Measurements from ENCODE around the gene TXNL4B. TPM values are rescaled to one million over a fixed set of nuclear protein-coding genes. Genes with fewer than 3 reads are reported as not detected.
"Not testable (repeated sequence)": the region's sequence is repeated elsewhere in the genome, so short reads cannot be mapped to it uniquely, and the experiment has no call there.

Gene TXNL4B
- total RNA-seq, 1 donor from 2014 or later: 6.8 TPM

DNA sequence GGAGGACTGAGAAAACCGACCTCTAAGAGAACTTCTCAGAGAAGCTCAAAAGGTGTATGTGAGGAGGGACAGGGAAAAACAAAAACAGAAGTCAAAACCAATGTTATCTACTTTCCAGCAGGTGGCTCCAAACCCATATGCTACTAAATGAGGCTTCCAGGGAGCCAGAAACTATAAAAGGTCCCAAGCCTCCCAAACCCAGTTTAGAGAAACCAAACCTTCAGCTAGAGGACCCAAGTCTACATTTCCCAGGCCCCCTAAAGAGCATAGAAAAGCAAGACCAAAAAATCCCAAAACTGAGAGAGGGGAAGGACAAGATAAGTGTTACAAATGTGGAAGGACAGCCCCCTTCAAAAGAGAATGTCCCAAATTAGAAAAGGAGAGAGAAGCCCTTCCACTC, 26.7 kb downstream of the TXNL4B start:
- H3K27me3 ChIP-seq (ENCODE audit: control insufficient read depth, insufficient read depth, low read length): no peaks in the 10 kb centered on the region
- TF ChIP-seq, protein P1, sequence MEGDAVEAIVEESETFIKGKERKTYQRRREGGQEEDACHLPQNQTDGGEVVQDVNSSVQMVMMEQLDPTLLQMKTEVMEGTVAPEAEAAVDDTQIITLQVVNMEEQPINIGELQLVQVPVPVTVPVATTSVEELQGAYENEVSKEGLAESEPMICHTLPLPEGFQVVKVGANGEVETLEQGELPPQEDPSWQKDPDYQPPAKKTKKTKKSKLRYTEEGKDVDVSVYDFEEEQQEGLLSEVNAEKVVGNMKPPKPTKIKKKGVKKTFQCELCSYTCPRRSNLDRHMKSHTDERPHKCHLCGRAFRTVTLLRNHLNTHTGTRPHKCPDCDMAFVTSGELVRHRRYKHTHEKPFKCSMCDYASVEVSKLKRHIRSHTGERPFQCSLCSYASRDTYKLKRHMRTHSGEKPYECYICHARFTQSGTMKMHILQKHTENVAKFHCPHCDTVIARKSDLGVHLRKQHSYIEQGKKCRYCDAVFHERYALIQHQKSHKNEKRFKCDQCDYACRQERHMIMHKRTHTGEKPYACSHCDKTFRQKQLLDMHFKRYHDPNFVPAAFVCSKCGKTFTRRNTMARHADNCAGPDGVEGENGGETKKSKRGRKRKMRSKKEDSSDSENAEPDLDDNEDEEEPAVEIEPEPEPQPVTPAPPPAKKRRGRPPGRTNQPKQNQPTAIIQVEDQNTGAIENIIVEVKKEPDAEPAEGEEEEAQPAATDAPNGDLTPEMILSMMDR (IDR thresholded peaks at IDR 0.05; ENCODE audit: insufficient read depth, low read length, severe bottlenecking): peak; percentile 70

DNA sequence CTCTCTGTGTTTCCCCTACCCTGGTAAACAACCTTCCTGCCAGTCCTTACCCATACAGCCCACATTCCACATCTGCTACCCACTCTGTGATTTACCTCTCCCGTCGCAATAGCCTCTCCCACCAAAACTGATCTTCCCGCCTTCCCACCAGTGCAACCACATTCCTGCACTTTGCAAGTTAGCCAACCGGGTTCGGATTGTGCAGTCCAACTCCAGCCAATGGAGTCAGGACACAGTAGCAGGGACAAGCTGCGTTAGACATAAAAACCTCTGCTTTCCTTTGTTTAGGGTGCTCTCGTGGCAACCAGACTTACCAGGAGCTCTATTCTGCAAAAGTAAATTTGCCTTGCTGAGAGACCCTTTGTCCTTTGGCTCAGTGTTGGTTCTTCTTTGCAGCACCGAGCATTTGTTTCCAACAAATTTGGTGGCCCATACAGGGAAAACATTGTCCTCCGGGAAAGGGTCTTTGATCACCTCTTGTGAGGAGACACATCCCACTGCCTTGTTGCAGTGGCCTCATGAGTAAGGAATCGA, 29.0 kb downstream of the TXNL4B start:
- Histone ChIP-seq H3K4me3 (ENCODE audit: low read depth, low read length) (no peak overlapping the region), H3K36me3 (ENCODE audit: control insufficient read depth, insufficient read depth, low read length) (no peaks in the 10 kb centered on the region), H3K27me3 (ENCODE audit: control insufficient read depth, insufficient read depth, low read length) (no peaks in the 10 kb centered on the region)
- TF ChIP-seq, protein P1 (IDR thresholded peaks at IDR 0.05; ENCODE audit: insufficient read depth, low read length, severe bottlenecking): no peak
- FAIRE-seq (no peak), DNase-seq (ENCODE audit: low read depth) (no peak)

More for the DNA sequence above, 26.7 kb downstream of the TXNL4B start:
- no peaks in the 10 kb centered on the region for H3K36me3 ChIP-seq (ENCODE audit: control insufficient read depth, insufficient read depth, low read length)
- DNase-seq (ENCODE audit: low read depth) (peak; percentile 39), FAIRE-seq (no peak)
- no peak overlapping the region for H3K4me3 ChIP-seq (ENCODE audit: low read depth, low read length)

DNA sequence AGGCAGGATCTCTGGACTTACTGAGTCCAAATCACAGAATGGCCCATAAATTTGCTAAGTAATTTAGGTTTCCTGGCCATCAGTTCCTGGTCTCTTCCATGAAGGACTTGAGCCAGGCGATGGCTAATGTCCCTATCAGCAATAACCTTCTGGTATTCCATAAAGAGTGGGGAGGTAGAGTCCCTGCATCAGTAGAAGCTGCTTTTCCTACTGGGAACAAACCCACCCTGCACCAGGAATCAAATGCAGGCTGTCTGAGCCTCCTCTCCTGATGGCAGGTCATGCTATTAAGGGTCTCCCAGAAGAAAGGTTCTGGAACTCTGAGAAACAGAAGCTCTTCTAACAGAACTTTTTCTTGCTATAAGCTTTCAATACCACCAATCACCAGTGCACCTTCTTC, 31.9 kb downstream of the TXNL4B start:
- TF ChIP-seq, protein P1 (IDR thresholded peaks at IDR 0.05; ENCODE audit: insufficient read depth, low read length, severe bottlenecking): no peak
- FAIRE-seq (no peak), DNase-seq (ENCODE audit: low read depth) (no peak)
- no peaks in the 10 kb centered on the region for H3K36me3 ChIP-seq (ENCODE audit: control insufficient read depth, insufficient read depth, low read length)
- no peak overlapping the region for H3K4me3 ChIP-seq (ENCODE audit: low read depth, low read length)
- no peaks in the 10 kb centered on the region for H3K27me3 ChIP-seq (ENCODE audit: control insufficient read depth, insufficient read depth, low read length)

DNA sequence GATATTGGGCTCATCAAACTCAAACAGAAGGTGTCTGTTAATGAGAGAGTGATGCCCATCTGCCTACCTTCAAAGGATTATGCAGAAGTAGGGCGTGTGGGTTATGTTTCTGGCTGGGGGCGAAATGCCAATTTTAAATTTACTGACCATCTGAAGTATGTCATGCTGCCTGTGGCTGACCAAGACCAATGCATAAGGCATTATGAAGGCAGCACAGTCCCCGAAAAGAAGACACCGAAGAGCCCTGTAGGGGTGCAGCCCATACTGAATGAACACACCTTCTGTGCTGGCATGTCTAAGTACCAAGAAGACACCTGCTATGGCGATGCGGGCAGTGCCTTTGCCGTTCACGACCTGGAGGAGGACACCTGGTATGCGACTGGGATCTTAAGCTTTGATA, 33.0 kb downstream of the TXNL4B start:
- no peaks in the 10 kb centered on the region for H3K36me3 ChIP-seq (ENCODE audit: control insufficient read depth, insufficient read depth, low read length)
- FAIRE-seq: no peak
- H3K27me3 ChIP-seq (ENCODE audit: control insufficient read depth, insufficient read depth, low read length): no peaks in the 10 kb centered on the region

DNA sequence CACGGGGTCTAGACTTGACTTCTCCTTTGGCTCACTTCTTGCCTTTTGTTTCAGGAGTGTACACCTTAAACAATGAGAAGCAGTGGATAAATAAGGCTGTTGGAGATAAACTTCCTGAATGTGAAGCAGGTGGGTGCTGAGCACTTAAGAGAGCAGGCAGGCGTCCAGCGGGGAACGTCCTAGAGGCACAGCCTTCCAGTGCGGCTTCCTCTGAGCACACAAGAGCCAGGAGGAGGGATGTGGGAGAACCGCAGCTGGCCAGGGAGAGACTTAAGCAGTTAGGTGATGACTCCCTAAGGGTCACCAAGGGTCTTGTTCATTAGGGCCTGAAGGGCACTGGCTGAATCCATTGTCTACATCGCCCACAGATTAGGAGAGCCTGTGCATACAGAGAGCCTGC, 34.4 kb downstream of the TXNL4B start:
- not testable (repeated sequence) for DNase-seq (ENCODE audit: low read depth); H3K27me3 ChIP-seq (ENCODE audit: control insufficient read depth, insufficient read depth, low read length); FAIRE-seq; H3K36me3 ChIP-seq (ENCODE audit: control insufficient read depth, insufficient read depth, low read length); H3K4me3 ChIP-seq (ENCODE audit: low read depth, low read length)

More for the DNA sequence above, 33.0 kb downstream of the TXNL4B start:
- H3K4me3 ChIP-seq (ENCODE audit: low read depth, low read length): no peak overlapping the region
- no peak for DNase-seq (ENCODE audit: low read depth)
- TF ChIP-seq, protein P1 (IDR thresholded peaks at IDR 0.05; ENCODE audit: insufficient read depth, low read length, severe bottlenecking): no peak

DNA sequence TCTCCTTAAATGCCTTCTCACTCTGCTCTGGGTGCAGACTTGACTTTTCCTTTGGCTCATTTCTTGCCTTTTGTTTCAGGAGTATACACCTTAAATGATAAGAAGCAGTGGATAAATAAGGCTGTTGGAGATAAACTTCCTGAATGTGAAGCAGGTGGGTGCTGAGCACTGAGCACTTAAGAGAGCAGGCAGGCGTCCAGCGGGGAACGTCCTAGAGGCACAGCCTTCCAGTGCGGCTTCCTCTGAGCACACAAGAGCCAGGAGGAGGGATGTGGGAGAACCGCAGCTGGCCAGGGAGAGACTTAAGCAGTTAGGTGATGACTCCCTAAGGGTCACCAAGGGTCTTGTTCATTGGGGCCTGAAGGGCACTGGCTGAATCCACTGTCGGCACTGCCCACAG, 36.1 kb downstream of the TXNL4B start:
- not testable (repeated sequence) for H3K4me3 ChIP-seq (ENCODE audit: low read depth, low read length); DNase-seq (ENCODE audit: low read depth); FAIRE-seq; H3K36me3 ChIP-seq (ENCODE audit: control insufficient read depth, insufficient read depth, low read length); H3K27me3 ChIP-seq (ENCODE audit: control insufficient read depth, insufficient read depth, low read length)

DNA sequence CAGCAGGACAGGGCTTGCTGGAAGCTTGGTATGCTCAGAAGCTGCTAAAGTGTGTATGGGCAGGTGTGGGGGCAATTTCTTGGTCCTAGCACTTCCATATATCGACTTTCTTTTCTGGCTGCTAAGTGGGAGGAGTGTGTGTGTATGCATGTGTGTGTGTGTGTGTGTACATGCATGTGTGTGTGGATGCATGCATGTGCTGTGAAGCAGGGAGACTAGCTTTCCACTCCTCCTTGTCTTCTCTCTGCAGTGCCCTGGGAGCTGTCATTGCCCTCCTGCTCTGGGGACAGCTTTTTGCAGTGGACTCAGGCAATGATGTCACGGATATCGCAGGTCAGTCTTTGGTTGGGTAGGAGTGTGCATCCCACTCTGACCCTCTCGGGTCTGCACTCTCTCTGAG, 37.5 kb downstream of the TXNL4B start:
- TF ChIP-seq, protein P1 (IDR thresholded peaks at IDR 0.05; ENCODE audit: insufficient read depth, low read length, severe bottlenecking): no peak
- FAIRE-seq (no peak), DNase-seq (ENCODE audit: low read depth) (no peak)
- no peak overlapping the region for H3K4me3 ChIP-seq (ENCODE audit: low read depth, low read length)
- no peaks in the 10 kb centered on the region for H3K27me3 ChIP-seq (ENCODE audit: control insufficient read depth, insufficient read depth, low read length)
- no peaks in the 10 kb centered on the region for H3K36me3 ChIP-seq (ENCODE audit: control insufficient read depth, insufficient read depth, low read length)

DNA sequence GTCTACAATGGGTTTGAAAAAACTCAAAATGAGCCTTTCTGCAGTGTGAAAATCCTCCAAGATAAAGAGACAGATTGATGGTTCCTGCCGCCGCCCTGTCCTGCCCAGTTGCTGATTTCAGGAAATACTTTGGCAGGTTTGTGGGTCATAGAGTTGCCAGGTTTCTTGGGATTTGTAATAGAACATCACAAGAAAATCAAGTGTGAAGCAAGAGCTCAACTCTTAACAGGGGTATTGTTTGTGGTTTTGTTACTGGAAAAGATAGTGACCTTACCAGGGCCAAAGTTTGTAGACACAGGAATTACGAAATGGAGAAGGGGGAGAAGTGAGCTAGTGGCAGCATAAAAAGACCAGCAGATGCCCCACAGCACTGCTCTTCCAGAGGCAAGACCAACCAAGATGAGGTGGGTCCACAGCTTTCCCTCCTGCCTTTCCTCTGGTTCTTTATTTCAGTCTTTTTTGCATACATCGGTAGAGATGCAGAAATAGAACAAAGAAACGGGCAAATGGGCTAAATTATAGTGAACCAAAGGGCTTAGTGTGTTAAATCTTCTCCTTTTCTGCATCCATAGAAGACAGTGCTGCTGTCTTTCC, 39.1 kb downstream of the TXNL4B start, which contains the start of gene HP:
TSS of gene HP (plus strand) at position 252 of the 594 bp plus-strand sequence. CDS start at position 400, 148 bp downstream.
- not testable (repeated sequence) for H3K4me3 ChIP-seq (ENCODE audit: low read depth, low read length); H3K27me3 ChIP-seq (ENCODE audit: control insufficient read depth, insufficient read depth, low read length); DNase-seq (ENCODE audit: low read depth); H3K36me3 ChIP-seq (ENCODE audit: control insufficient read depth, insufficient read depth, low read length)
- peak; percentile 52 for FAIRE-seq

Data from bronchial epithelial cell (primary cell).